GM18858 (cell line): Measurements from ENCODE around the gene SLC52A1.
"Not testable (repeated sequence)": the region's sequence is repeated elsewhere in the genome, so short reads cannot be mapped to it uniquely, and the experiment has no call there.

Source experiments
- ATAC-seq: cut with Tn5 transposase; IDR thresholded peaks from one replicate; pipeline ENCODE4 v1.9.1; 2021; ENCODE audit not compliant: unreplicated experiment

The SLC52A1 gene

DNA sequence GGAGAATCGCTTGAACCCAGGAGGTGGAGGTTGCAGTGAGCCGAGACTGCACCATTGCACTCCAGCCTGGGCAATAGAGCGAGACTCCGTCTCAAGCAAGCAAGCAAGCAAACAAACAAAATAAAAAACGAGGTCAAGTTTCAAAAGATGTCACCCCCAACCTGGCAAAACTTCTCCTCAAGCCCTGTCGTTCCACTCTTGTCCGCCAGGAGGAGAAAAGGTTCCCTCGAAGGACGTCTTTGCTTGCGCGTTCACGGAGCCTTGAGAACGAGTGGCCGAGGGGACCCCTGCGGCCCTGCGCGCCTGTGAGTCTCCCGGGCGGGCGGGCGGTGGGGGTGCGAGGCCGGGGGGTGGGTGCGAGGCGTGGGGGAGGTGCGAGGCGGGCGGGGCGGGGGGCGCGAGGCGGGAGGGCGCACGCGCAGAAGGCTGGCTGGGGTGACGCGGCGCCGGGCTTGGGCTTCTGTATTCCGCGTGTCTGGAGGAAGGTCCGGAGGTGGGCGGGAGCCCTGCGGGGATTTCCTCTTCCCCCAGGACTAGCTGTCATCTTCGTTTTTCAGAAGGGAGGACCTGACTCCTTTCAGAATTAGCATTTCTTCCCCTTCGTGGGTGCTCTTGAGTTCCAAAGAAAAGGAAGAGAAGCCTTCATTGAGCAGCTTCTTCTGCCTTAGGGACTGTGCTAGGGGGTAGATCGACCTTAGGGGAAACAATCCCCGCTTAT, 3.7 kb downstream of the SLC52A1 start:
- no peak for ATAC-seq

DNA sequence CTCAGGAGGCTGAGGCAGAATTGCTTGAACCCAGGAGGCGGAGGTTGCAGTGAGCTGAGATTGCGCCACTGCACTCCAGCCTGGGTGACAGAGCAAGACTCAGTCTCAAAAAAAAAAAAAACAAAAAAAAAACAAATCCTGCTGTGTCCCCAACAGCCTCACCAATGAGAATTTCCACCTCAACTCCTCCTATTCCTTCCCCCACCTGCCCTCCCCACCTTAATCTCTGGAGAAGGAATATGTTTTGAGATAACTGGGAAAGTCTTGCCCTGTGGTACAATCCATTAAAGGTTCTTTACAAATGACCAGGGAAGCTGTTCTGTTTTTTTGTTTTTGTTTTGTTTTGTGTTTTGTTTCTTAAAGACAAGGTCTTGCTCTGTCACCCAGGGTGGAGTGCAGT, 5.1 kb downstream of the SLC52A1 start:
- not testable (repeated sequence) for ATAC-seq

DNA sequence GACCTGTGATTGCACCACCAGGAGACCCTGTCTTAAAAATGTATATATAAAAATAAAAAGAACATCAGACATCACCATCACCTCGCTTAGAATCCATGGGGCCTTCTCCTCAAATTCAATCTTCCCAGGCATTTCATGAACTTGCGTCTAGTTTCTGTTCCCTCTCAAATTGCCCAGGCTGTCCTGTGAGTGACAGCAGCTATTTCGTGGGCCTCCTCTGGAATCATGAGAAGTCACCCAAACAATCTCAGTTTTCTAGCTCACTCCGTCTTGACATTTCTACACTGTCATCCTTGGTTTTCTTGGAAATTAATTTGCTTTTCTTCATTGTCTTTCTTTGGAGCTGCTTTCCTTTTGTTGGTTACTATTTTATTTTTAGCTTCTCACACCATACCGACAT, 7.3 kb downstream of the SLC52A1 start:
- ATAC-seq = no peak

DNA sequence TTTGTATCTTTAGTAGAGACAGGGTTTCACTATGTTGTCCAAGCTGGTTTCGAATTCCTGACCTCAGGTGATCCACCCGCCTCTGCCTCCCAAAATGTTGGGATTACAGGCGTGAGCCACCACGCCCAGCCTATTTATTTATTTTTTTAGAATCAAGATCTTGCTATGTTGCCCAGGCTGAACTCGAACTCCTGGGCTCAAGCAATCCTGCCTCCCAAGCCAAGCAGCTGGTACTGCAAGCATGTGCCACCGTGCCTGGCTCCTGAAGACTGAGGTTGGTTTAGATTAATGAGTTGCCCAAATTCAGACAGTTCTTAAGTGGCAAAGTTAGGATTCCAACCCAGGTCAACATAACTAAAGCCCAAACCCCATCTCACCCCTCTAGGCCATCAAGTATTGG, 7.9 kb downstream of the SLC52A1 start:
- ATAC-seq = no peak

DNA sequence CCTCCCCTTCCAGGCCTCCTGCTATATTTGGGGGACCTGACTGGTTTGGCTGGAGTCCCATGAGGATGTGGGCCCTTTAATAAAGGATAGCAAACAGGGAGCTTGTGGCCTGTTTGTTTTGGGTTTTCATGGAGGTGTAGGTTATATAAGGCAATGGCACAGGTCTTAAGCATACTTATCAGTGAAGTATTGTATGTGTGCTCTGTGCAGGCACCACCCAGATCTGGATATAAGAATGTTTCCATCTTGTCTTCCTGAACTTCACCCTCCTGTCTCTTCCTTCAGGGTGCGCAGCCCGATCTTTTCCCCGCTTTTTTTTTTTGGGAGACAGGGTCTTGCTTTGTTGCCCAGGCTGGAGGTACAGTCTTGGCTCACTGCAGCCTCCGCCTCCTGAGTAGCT, 10.6 kb downstream of the SLC52A1 start:
- no peak for ATAC-seq

DNA sequence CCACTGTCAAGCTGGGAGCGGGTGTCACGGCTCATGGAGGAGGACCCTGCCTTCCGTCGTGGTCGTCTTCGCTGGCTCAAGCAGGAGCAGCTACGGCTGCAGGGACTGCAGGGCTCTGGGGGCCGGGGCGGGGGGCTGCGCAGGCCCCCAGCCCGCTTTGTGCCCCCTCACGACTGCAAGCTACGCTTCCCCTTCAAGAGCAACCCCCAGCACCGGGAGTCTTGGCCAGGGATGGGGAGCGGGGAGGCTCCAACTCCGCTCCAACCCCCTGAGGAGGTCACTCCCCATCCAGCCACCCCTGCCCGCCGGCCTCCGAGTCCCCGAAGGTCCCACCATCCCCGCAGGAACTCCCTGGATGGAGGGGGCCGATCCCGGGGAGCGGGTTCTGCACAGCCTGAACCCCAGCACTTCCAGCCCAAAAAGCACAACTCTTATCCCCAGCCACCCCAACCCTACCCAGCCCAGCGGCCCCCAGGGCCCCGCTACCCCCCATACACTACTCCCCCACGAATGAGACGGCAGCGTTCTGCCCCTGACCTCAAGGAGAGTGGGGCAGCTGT, 11.6 kb downstream of the SLC52A1 start:
- ATAC-seq = no peak

DNA sequence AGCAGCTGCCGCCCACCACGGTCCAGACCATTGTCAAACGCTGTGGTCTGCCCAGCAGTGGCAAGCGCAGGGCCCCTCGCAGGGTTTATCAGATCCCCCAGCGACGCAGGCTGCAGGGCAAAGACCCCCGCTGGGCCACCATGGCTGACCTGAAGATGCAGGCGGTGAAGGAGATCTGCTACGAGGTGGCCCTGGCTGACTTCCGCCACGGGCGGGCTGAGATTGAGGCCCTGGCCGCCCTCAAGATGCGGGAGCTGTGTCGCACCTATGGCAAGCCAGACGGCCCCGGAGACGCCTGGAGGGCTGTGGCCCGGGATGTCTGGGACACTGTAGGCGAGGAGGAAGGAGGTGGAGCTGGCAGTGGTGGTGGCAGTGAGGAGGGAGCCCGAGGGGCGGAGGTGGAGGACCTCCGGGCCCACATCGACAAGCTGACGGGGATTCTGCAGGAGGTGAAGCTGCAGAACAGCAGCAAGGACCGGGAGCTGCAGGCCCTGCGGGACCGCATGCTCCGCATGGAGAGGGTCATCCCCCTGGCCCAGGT, 13.0 kb downstream of the SLC52A1 start:
- no peak for ATAC-seq

DNA sequence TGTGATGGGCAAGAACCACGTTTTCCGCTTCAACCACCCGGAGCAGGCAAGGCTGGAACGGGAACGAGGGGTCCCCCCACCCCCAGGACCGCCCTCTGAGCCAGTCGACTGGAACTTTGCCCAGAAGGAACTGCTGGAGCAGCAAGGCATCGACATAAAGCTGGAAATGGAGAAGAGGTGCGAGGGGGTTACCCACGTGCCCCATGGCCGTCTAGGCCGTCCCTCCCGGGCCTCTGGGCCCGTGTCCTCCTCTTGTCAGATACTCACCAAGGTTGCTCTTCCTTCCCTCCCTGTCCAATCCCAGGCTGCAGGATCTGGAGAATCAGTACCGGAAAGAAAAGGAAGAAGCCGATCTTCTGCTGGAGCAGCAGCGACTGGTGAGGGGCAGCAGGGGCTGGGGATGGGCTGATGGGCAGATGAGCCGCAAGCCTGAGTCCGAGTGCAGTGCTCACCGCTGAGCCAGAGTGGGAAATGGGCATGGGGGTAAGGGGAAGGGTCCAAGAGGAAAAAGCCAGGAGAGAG, 14.7 kb downstream of the SLC52A1 start:
- ATAC-seq = no peak

DNA sequence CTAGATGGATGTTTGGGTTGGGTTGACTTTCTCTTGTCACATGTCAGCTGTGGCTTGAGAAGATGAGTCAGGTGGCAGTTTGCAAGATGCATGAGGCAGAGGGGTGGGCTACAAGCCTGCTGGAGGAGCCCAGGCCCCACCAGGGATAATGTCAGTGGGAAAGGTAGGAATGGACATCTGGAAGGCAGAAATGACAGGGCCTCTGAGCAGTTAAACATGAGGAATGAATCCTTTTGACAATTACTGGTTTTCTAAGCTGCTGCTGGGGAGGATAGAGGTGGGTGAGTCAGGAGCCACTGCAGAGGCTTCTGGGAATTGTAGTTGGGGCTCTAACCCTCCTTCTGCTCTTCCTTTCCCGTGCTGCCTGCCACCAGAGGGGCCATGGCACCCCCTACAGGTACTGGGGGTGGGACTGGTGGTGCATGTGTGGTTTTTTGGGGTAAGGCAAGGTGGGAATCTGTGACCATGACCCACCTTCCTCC, 15.7 kb downstream of the SLC52A1 start:
- ATAC-seq = no peak

DNA sequence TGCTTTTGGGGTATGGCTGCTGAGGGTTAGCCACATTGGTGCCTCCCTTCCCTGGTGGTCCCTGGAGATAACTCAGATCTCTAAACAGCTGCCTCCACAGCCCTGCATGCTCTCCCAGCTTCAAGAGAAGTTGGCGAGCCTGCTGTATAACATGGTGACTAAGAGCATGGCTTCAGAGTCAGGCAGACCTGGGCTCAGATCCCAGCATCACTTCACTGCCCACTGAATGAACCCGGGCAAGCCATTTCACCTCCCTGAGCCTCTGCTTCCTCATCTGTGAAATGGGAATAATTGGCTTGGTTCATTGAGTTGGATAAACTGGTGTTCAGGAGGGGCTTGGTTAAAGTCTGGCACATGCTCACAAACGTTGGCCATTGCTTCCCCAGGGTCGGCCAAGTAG, 20.9 kb downstream of the SLC52A1 start:
- ATAC-seq = no peak

DNA sequence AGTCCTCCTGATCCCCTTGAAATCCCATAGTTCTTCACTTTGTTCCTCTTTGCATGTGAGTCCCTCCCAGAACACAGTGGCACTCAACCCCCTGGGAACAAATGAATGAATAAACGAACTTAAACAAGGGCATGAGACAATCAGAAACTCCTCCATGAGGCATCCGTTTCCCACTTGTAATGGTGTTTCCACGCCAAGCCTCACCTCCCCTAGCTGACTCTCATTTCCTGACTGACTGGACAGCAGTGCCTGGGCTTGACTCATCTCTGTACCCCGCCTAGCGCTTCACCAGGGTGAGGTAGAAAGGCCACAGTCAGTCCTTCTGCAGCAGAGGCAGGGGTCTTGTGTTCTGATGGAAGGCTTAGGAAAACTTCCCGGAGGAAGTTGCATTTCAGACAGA, 23.3 kb downstream of the SLC52A1 start:
- ATAC-seq = no peak

DNA sequence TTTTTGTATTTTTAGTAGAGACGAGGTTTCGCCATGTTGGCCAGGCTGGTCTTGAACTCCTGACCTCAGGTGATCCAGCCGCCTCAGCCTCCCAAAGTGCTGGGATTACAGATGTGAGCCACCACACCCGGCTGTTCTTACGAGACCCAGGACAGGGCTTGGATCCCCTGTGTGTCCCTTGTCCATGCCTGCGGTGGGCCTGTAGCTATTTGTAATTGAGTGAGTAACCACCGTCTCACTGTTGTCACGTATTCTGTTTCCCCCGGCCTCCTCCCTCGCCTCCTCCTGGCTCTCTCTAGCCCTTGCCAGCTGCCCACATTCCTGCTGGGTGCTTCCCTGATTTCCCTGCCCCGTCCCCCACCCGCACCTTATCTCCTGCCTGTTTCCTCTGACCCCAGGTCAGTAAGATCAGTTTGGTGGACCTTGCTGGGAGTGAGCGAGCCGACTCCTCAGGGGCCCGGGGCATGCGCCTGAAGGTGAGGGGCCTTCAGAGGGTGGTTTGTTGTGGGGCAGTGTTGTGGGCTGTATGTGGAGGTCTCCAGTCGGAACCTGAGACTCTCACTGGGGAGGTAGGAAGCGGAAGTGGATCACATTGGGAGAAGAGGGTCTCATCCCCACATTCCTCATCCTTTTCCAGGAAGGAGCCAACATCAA, 31.9 kb downstream of the SLC52A1 start:
- no peak for ATAC-seq

DNA sequence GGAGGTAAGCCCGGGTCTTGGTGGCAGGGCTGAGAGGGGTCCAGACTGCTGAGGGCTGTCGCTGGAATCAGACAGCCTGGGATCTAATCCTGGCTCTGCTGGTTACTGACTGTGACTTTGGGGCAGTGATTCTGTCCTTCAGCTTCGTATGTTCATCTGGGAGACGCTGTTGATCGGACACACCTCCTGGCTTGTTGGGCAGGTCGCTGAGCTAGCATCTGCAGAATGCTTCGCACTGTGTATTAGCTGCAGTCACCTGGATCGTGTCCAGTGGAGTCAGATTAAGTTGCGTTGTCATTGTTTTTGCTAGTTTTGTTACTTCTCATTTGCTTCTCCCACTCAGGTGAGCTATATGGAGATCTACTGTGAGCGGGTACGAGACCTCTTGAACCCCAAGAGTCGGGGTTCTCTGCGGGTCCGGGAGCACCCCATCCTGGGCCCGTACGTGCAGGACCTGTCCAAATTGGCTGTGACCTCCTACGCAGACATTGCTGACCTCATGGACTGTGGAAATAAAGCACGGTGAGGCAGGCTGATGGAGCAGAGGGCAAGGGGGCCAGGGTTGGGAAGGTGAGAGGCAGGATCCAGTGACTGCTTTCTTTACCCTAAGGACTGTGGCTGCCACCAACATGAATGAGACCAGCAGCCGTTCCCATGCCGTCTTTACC, 33.0 kb downstream of the SLC52A1 start:
- no peak for ATAC-seq

DNA sequence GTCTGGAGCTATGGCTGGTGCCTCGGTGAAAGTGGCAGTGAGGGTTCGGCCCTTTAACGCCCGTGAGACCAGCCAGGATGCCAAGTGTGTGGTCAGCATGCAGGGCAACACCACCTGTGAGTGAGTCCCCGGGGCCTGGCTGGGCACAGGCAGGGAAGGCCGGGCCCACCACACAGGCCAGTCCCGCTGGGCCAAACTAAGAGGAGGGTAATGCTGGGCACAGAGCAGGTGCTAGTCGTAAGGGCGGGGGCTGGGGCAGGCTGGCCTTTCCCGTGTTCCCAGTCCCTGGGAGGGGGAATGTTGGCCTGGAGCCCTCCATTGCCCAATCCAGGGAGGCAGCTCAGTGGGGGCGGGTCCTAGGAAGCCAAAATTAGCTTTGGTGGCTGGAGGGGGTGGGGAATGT, 35.0 kb downstream of the SLC52A1 start:
- ATAC-seq = no peak

DNA sequence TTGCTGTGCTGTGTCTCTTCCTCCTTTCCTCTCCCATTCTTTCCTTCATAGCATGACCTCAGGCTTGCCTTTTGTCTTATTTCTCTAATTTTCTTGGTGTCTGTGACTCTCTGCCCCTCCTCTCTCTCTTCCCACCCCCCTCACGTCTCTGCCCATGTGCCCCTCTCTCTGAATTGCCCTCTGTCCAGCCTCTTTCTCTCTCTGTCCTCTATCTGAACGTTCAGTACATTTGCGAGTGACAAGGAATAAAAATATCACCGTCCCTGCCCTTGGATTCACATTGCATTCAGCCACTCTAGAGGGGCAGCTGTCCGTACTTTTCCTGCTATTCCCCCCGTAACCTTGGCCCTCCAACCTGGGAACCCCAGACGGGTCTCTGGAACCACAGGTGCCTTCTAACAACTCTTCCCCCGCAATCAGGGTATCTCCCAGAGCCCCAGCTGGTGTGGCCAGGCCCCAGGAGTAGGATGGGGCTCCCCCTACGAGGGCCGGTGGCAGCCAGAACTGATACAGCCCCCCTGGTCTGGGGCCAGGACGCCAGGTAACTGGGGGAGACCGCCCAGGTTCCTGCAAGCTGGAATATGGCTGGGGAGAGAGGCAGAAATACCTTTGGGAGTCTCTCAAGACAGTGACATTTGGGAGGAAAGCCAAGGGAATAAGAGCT, 35.7 kb downstream of the SLC52A1 start:
- ATAC-seq = no peak

DNA sequence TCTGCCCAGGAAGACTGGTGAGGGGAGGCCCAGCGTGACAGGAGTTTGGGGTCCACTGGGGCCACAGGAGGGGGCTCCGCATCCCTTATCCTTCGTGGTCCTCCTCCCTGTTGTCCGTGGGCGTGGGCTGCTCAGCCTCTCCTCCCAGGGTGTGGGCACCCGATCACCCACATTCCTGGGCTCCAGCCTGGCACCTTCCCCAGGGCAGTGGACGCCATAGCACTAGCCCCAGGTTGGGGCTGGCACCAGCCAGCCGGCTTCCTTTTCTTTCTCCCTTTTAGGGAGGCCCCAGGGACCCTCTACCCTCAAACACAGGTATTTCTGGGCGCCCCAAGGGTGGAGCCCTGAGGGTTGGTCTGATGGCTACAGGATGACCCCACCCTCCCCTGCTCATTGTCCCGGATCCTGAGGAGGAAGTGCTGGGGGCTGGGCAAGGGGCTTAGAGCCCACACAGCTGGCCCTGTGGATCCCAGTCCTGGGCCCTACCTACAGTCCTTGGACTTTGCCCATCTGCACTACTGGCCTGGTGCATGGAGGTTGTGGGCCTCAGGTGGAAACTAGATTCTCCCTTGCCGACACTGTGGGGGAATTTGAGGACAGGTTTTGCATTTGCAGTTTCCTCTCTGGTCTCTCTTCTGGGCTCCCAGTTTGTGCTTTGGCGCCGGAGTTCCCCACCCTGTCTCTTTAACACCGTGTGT, 36.3 kb downstream of the SLC52A1 start:
- ATAC-seq = no peak

DNA sequence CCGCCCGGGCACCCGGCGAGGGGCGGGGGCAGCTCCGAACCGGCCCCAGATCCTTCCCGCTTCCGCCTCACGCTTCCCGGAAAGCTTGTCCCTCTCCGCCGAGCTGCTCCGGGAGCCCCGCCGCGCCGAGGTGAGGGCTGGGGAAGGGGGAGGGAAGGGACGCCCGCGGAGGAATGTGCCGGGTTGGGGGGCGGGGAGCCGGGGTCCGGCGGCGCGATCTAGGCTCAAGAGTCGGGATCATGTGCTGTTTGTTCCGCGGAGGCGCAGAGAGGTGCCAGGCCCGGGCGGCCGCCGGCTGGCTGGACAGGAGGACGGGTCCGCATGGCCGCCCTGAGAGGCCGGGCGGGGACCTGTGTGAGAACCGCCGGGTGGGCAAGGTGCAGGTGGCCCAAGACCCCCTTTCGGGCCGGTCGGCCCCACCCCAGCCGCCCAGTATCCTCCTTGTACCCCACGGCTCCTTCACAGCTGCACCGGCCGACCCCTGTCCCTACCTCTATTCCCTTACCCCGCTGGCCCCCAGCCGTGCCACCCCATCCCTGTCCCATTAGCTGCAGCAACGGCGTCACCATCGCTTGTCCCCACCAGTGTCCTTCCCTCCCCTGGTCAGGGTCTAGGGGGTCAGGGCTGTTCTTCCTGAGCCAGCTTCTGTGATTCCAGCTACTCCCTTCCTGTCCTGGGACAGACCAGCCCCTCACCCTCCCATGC, 37.0 kb downstream of the SLC52A1 start:
- ATAC-seq = no peak

DNA sequence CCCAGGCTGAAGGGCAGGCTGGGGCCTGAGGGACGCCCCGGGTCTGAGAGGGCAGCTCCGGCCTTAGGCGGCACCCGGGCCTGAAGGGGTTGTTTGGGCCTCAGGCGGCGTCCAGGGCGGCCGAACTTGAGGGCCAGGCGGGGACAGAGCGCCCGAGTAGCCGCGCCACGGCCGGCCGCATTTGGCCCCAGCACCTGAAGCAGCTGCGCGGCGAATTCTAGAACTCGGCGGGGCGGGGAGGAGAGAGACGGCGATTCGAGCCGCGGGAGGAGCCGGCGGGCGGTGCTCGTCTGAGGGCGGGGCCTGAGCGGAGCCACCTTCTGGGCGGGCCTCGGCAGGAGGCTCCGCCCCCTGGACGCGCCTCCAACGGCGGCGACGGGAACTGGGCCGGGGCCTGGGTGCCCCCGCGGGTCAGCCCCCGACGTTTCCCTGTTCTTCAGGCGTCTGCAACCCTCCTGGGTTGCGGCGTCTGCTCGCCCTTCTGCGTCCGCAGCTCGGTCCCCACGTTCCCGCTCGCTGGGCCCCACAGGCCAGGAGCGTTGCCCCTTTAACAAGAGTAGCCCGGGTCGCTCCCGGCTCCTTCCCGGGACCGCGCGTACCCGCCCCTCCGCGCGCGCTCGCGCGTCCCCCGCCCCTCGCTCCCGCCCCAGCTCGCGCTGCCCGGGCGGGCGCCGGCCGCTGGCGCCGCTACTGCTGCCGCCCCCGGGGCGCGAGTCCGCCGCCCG, 37.8 kb downstream of the SLC52A1 start, which contains the start of the genes INCA1 and KIF1C:
Gene INCA1, minus strand, starts transcription at position 221 of the 725 bp plus-strand sequence. CDS start 3,085 bp downstream, outside the sequence.
Gene KIF1C, plus strand, starts transcription at position 649 of the 725 bp plus-strand sequence. CDS start 2,297 bp downstream, outside the sequence.
- peak; percentile 79 for ATAC-seq
